GM12872 (cell line): ENCODE measurements around the gene MAPK6.

Experiments
- TF ChIP-seq, protein P1 (sequence below): IDR thresholded peaks from 3 replicates; pipeline ENCODE4 v1.5.1; 2011; ENCODE audit warnings: low read depth, mild to moderate bottlenecking, low read length, moderate library complexity; ENCODE audit not compliant: insufficient read depth

Gene MAPK6

DNA sequence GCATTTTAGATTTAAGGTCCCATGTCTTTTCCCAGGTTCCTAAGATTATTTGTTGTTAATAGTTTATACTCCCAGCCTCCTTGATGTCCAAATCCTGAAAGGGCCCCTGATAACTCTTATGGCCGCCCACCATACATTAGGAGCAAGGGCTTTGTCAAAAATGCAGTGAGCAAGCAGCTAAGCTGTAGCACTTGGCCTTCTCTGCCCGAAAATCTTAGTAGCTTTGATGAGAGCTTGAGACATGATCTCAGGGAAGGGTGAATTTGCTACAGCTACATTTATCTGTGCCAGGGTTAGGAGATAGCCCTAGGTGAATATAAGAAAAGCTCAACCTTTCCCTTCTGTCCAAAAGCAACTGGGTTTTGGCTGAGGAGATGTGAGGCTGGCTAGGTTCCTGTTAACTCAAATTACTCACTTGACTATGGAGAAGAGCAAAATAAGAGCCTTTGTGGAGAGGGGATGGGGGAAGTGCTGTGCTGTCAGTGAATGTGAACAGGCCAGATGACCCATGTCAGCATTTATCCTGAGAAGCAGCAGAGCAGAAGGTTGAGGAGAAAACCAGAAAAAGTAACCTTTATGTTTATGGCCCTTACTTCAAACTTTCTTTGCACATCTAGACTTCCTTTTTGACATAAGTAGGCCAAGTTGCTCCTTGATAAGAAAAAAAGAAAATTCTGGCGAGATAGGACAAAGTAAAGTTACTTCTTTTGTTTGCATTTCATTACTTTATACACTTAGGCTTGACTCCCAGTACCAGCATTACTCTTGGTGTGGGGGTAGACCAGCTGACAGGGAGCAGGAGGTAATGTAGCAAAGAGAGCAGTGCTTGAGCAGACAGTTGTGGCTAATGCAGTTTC lies 21.1 kb downstream of the MAPK6 start:
- TF ChIP-seq, protein P1, sequence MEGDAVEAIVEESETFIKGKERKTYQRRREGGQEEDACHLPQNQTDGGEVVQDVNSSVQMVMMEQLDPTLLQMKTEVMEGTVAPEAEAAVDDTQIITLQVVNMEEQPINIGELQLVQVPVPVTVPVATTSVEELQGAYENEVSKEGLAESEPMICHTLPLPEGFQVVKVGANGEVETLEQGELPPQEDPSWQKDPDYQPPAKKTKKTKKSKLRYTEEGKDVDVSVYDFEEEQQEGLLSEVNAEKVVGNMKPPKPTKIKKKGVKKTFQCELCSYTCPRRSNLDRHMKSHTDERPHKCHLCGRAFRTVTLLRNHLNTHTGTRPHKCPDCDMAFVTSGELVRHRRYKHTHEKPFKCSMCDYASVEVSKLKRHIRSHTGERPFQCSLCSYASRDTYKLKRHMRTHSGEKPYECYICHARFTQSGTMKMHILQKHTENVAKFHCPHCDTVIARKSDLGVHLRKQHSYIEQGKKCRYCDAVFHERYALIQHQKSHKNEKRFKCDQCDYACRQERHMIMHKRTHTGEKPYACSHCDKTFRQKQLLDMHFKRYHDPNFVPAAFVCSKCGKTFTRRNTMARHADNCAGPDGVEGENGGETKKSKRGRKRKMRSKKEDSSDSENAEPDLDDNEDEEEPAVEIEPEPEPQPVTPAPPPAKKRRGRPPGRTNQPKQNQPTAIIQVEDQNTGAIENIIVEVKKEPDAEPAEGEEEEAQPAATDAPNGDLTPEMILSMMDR, result no peak

GRCh38 chr15:52042051-52042851 lies 23.2 kb downstream of the MAPK6 start:
- TF ChIP-seq, protein P1, result no peak

DNA sequence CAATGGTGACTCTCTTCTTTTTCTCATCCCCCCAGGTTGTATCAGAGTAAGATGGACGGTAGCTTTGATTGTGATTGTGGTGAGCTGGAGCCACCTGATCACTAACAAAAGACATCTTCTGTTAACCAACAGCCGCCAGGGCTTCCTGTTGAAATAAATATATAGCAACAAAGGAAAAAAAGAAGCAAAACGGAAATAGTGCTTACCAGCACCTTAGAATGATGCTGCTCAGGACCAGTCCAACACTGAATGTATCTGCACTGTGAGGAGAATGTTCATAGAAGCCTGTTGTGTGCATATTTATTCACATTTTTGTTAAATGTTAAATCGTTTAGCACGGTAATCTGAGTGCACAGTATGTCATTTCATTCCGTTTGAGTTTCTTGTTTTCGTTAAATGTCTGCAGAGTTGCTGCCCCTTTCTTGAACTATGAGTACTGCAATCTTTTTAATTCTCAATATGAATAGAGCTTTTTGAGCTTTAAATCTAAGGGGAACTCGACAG lies 26.8 kb downstream of the MAPK6 start:
- TF ChIP-seq, protein P1, result peak; percentile 14; the same call in 1 of the 3 replicates

GRCh38 chr15:52050416-52050815 lies 31.4 kb downstream of the MAPK6 start:
- TF ChIP-seq, protein P1, result no peak

DNA sequence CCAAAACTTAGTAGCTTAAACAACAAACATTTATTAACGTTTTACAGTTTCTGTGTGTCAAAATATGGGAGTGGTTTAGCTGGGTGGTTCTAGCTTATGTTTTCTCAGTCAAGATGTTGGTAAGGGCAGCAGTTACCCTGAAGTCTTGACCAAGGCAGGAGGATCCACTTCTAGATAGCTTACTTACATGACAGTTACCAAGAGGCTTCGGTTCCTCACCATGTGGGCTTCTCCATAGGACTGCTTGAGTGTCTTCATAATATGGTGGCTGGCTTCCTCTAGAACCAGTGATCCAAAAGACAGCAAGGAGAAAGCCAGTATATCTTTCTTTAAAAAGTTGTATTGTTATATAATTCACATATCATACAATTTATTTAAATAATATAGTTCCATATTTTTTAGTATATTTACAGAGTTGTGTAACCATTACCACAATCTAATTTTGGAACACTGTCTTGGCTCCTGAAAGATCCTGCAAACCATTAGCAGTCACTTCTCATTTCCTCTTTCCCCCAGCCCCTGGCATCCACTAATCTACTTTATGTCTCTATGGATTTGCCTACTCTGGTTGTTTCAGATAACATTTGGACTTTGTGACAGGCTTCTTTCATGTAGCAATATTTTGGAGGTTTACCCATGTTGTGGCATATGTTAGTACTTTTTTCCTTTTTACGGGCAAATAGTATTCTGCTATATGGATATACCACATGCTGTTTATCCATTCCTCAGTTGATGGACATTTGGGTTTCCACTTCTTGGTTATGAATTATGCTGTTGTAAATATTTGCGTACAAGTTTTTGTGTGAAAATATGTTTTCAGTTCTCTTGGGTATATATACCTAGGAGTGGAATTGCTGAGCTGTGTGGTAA lies 33.3 kb downstream of the MAPK6 start:
- TF ChIP-seq, protein P1, result no peak

GRCh38 chr15:52054381-52054780 lies 35.4 kb downstream of the MAPK6 start:
- TF ChIP-seq, protein P1, result no peak

DNA sequence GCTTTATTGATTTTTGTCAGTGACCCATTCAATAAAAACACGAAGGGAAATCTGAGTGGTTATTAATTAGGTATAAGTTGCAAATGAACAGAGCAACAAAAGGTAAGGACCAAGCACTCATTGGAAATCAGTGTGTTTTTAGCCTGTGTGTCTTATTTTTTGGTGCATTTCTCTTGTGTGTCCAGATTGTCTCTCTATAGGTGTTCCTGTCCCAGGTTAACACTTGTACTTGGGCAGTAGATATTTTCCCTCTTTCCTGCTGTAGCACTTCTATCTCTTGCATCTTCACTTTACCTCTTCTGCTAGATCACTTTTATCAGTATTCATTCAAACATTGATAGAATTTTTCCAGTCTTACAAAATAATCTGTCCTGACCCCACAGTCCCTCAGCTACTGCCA lies 37.0 kb downstream of the MAPK6 start:
- TF ChIP-seq, protein P1, result no peak
